Mesenteric fat pad (tissue), 1 donor: ENCODE measurements around the gene ATXN2. TPM values are rescaled to one million over a fixed set of nuclear protein-coding genes. Genes with fewer than 3 reads are reported as not detected.
"Not testable (repeated sequence)": the region's sequence is repeated elsewhere in the genome, so short reads cannot be mapped to it uniquely, and the experiment has no call there.

Experiments
- DNase-seq: peaks from one replicate; pipeline ENCODE4 v3.0.0-alpha.2; 2020; ENCODE audit warnings: low spot score
- total RNA-seq: library from RNA; stranded (reverse); fragmentation: NEBNext Ultra II Directional; extraction: Animal tissue kit (Norgen Biotek cat#: 25700); gene quantifications from one replicate; pipeline ENCODE4 v1.2.1, GENCODE V29; 2021
- donor health status: DM: yes; HTN: yes; CAD: no.

ATXN2 gene
- total RNA-seq, 1 donor from 2014 or later: 82.1 TPM

DNA sequence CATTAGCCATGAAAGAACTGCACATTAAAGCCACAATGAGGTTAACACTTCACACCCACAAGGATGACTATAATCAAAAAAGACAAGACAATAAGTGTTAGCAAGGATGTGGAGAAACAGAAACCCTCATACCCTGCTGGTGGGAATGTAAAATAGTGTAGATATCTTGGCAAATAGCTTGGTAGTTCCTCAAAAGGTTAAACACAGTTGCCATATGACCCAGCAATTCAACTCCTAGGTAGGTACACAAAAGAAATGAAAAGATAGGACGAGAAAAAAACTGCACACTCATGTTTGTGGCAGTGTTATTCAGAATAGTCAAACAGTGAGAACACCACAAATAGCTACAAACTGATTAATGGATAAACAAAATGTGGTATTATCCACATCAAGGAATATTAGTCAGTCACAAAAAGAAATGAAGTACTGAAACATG, 93.5 kb downstream of the ATXN2 start:
- no peak for DNase-seq

DNA sequence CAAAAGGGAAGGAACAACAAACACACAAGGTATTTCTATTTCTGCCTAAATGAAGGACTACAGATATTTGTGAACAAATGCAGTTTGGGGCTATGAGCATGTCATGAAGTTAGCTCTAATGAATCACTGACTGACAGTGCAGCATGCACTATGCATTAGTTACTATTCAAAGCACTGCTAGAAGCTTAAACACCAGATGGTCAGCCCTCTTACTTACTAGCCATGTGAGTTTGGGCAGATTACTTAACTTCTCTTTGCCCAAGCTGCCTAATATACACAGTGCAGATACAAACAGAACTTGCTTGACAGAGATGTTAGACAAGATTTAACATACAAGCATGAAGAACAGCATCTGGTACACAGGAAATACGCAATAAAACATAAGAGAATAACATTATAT, 96.0 kb downstream of the ATXN2 start:
- DNase-seq: no peak

DNA sequence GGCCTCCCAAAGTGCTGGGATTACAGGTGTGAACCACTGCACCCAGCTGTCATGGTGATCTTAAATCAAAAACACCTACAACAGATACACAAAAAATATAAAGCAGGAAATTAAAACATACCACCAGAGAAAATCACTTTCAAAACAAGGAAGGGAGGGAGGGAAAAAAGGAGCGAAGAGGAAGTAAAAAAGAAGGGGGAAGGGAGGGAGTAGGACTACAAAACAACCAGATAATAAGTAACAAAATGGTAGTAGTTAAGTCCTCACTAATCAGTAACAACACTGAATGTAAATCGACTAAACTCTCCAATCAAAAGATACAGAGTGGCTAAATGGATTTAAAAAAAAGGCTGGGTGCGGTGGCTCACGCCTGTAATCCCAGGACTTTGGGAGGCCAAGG, 104.4 kb downstream of the ATXN2 start:
- no peak for DNase-seq

DNA sequence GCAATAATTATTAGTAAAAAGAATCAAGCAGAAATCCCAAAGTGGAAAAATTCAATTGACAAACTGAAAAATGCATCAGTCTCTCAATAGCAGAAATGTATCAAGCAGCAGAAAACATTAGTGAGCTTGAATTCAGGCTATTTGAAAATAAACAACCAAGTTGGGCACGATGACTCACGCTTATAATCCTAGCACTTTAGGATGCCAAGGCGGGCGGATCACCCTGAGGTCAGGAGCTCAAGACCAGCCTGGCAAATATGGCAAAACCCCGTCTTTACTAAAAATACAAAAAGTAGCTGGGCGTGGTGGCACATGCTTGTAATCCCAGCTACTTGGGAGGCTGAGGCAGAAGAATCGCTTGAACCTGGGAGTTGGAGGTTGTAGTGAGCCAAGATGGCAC, 106.1 kb downstream of the ATXN2 start:
- DNase-seq: not testable (repeated sequence)

DNA sequence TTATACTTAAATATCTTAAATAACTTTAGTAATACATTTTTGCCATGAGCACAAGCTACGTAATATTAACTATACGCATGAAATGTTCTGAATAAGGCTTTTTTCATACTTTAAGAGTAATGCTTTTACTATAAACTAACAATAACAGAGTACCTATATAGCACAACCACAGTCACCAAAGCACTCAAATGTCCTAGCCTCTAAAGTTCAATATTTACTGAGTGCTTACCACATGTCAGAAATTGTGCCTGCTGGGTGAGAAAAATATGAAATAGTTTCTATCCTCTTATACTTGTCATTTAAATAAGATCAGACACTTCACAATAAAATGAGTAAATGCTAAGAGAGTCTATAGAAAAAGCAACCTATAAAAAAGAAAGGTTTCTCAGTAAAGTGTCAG, 110.3 kb downstream of the ATXN2 start:
- no peak for DNase-seq

DNA sequence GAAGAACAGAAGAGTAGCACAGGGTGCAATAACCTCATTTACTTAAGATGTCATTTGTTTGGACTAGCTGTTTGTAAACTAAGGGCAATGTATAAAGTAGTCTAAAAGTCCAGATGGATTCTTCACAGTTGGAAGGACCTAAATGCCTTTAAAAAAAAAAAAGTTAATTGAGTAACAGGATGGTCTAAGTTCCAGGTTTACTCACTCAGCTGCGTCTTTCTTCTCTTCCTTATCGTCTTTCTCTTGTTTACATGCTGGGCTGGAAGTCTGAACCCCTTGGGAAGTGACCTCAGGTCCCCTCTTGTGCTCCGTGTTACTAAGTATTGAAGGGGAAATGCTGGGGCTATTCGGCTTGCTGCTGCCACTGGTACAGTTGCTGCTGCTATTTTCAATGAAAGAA, 110.8 kb downstream of the ATXN2 start:
- DNase-seq: no peak

DNA sequence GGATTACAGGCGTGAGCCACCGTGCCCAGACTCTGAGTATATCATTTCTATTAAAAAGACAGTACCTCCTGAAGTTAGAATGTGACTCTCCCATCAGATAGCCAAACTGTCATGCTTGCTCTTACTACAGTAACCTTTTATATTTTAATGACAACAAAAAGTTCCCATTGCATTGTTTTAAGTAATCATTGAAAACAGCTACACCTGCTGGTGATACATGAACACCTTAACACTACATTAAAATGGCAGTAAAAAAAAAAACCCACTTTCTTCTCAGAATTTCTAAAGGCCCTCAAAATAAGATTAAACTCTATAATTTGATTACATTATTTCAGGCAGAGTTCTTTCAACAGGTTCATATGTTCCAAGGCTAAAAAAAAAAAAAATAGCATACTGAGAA, 116.7 kb downstream of the ATXN2 start:
- no peak for DNase-seq

DNA sequence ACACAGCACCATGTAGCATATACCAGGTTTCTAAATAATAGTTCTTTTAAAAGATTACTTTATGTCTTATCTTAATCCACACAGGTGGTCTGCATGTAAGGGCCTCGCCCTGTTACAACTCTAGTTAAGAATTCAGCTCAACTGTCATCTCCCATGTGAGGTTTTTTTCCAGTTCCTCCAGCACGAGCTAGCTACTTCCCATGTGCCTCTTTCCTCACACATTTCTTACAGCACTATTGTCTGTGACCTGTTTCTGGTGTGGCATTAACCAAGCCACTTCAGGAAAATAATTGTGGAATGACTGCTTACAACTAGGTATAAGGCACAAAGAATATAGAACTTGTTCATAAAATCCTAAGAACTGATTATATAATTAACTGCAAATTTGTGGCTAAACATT, 127.9 kb downstream of the ATXN2 start:
- DNase-seq: no peak

DNA sequence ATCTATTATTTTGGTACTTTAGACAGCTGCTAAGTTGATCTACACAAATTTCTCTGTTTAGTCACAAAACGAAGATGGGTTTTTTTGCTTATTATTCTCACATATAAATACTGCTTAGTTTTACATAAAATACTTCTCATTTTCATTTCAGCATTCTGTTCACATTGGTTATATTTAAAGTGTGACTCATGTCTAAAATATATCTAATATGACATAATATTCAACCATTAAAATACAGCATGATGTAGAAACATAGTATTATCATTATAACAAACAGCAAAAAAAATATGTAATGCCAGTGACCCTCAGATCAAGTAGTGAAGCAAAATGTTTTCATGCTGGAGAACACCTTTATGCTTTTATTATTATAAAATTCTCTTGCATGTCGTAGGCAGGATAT, 129.7 kb downstream of the ATXN2 start:
- DNase-seq: no peak

DNA sequence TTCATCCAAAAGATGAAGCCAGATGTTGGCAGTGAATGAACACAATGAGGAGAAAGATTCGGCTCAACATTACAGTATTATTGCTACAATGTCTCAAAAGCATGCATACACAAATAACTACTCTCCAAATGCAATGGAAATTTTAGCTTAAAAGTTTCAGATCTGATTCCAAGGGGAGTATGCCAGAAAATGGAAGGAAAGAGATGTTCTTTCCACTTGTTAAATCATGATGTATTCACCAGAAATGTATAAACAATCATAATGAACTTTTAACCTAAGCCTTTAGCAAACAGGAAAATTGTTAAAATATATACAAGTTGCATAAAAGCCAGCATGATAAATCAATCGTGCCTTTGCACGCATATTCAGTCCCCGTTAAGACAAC, 131.3 kb downstream of the ATXN2 start:
- no peak for DNase-seq

DNA sequence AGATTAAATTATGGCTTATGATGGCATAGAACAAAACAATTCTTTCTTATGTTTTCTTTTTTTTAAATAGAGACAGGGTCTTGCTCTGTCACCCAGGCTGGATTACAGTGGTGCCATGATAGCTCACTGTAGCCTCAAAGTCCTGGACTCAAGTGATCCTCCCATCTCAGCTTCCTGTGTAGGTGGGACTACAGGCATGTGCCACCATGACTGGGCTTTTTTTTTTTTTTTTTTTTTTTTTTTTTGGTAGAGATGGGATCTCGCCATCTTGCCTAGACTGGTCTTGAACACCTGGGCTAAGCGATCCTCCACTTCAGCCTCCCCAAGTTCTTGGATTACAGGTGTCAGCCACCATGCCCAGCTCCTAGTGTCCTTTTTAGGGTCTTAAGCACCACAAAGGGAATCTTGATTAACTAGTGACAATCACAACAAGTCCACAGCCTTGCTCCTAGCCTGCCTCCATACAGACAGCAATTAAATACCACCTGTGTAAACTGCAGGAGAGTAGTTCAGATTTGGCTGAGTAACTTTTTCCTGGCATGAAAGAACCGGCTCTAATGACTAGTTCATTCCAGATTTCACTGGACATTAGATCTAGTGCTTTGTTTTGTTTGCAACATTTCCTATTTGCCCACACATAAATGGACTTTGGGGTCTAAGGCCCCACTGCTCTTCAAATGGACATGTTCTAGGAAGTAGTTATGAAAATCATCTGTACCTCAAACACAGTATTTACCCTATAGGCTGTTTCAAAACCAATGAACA, 131.8 kb downstream of the ATXN2 start:
- no peak for DNase-seq

DNA sequence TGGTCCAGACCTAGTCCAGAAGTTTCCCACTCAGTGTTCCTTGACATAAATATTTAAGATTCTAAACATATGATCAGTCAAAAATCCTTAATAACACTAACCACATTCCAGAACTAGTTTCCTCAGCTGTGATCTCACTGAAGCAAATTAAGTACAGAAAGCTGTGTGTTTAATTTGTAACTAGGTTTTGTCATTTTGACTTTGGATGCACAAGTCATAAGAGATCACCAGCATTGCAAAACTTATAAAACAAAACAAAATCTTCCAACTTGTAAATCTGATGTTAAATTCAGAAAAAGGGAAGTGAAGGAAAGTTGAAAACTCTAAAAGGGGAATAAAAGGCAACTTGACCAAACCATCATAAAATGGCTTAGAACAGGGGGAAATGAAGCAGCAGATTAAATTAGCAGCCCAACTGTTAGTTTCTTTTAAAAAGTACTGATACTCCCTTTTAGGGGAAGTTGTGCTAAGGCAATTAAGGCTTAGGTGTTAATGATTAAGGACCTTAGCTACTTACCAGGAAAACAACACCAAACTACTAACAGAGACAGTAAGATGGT, 136.8 kb downstream of the ATXN2 start:
- DNase-seq: no peak

DNA sequence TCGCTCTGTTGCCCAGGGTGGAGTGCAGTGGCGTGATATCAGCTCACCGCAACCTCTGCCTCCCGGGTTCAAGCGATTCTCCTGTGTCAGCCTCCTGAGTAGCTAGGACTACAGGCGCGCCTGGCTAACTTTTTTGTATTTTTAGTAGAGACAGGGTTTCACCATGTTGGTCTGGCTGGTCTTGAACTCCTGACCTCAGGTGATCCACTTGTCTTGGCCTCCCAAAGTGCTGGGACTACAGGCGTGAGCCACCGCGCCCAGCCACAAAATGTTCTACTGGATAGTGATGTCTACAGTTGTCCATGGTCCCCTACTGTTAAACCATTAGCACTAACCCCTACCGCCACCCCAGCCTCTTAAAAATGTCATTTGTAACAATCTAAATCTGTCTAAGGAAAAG, 139.0 kb downstream of the ATXN2 start:
- not testable (repeated sequence) for DNase-seq

DNA sequence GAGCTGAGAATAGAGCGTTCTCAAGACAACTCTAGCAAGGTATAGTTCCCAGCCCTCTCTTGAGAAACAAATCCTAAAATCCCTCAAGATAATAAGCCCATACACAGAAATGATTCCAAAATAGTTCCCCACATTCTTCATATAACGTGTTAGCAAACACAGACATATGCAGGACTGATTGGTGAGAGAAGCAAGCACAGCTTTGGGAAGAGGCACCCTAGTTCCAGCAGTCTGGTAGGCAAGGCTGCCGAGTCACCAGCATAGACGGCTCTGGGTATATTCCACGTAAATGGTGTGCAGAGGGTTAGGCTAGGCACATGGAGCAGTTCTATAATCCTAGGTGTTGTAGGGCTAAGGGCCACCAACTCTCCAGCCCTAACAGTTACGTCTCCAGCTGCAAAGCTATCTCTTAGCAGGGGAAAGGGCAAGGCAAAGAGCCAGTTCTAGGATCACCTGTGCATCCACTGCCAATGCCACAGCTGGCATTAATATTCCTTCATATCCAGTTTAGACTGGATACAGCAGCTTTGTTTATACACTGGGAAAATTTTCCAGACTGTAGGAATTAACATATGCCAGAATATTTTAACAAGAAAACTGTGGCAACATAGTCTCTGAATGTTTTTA, 140.5 kb downstream of the ATXN2 start:
- no peak for DNase-seq

DNA sequence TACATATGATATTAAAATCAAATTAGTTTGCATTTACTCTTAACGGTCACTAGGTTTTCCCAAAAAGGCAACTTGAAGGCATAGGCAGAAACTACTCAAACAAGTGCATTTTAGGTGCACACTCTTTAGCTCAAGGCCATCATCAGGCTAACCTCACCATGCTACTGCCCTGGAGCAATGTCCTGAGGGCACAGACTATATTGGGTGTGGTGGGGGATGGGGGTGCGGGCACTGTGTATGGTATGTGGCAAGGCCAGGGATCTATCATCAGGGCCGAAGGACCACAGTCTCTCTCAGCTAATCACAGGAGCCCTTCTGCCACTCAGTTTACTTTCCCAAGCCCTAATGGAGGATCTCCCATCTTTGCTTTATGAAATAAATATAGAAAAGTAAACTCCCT, 141.5 kb downstream of the ATXN2 start:
- DNase-seq: no peak

DNA sequence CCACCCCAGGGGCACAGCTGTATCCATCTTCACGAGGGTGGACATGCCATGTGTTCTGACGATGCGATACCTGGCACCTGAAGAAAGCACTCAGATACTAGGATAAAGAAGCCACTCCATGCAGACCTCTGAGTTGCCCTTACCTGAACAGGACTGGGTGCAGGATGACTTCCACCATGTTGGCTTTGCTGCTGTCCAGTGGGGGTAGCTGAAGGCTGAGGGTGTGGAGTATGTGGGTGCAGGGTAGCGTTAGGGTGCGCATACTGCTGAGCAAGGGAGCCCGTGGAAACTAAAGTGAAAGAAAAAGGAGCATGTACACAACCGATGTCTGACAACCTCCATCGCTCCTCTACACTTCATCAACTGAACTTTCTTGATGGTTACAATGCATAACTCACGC, 142.0 kb downstream of the ATXN2 start:
- DNase-seq: no peak

DNA sequence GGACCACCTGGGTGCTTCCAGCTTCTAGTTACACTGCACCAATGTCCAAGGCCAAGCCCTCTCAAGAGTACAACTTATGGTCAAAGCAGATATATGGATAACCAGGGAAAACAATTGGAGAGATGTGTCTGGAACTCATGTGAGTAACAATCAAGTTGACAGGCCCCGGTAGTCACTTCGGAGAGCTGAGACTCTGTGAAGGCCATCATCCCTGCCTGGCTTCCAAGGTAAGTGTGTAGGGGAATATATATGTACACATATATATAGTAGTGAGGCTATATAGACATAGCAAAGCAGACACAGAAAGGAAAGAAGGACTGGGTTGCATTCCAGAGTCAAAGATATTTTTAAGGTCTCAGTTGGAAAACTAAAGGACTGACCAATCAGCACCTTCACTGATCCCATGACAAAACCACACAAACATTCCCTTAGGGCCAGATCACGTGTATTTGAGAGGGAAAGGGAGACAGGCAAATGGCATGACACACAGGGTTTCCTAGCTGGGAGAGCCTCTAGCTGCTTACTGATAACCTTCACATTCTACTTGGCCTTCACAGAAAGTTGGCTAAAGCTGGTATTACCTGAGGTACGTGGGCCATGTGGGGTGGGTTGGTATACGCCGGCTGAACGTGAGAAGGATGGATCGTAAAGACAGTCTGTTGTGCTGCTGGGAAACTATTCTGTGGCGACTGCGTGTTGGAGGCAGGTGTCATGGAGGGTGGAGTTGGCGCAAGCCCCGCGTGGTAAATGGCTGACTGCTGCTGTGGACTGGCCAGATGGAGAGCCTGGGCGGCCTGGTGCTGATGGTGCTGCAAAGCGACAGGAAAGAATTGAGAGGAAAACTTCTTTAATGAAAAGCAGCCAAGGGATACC, 143.4 kb downstream of the ATXN2 start:
- no peak for DNase-seq

DNA sequence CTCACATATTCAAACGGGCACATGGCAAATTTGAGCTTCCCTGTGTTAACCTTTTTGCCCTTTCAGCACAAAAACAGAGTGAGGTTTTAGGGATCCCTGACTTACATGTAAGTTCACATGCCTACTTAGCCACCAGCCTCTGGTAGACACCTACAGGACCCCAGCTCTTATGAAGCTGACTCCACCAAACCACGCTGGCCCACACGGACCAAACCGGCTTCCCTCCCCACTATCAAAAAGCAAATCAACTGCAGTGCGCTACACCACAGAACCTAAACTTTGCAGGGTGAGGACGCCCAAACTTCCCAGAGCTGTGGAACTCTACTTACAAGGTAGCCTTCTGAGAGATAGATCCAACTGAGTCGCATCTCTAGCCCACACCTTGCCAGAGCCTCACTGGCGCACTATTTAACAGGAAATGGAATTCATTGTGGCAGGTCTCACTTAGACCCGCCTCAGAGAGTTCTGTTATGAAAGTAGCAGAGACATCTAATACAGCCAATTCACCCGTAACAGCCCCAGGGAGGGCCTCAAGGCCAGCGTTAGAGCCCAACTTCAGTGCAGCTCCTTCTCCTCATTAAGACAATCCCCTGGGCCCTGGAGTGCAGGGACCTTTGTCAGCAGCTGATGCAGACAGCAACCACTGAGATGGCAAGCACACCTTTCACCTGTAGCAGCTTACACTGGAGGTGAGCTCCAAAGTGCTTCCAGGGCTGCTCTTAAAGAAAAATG, 144.2 kb downstream of the ATXN2 start:
- no peak for DNase-seq

DNA sequence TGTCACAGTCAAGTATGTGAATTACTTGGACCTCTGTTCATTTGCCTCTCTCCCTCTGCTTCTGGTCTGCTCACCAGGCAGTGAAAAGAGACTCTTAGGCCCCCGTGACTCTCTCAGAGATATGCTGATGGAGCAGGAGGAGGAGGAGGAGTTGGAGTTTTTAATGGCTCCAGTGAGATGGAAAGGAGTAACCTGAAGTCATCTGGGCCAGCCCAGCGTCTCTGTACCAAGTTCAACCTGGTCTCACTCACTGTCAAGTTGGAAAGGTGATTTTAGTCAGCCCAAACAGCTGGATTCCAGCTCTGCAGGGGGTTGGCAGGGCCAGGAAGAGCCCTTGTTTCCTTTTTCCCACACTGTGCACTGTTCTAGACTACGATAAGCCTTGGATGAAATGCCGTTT, 144.8 kb downstream of the ATXN2 start:
- no peak for DNase-seq

DNA sequence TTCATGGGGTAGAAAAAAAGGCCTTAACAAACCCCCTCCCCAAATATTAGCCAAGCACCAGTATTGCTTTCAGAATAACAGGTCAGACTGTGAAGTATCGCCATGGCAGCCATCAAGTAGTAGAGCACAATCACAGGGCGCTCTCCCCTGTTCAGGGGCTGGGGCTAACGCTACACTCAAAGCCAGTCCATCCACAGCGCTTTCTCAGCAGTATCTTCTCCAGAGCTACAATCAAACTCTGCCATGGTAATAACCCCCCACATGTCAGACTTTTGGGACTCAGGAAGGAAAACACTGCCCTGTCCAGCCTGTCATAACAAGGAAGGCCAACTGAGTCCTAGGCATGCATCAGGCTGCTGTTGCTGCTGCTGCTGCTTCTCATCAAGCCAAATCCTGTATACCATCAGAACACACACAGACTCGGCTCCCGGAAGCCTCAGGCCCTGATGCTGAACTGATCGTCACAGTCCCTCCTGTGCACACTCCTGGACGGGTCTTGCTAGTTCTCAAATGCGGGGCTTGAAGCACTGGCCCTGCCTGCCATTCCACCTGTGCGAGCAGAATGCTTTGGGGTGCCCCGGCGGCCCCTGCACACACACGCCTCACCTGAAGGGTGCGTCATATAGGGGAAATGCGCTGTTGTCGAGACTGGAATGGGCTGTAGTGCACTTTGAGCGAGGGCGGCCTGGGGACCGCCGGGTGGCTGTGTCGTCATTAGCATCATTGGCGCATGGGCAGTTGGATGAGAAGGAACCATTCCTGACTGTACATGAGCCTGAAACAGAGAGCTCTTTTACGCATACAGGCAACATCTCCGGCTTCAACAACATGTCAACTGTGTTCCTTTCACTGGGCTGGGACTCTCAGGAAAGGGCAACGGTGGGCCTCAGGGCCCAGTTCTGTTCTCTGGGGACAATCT, 145.8 kb downstream of the ATXN2 start:
- DNase-seq: no peak
